Liver (tissue), 9 donors: ENCODE measurements around the gene ASTN1. TPM values are rescaled to one million over a fixed set of nuclear protein-coding genes. Genes with fewer than 3 reads are reported as not detected.

Experiments used
- DNase-seq: peaks from one replicate; pipeline ENCODE4 v3.0.0-alpha.2; 2017; ENCODE audit warnings: low spot score
- H3K27ac ChIP-seq, 2 donors: one replicate each; pipeline ENCODE4 v1.7.0; 2013; ENCODE audit warnings: inconsistent platforms in 2 of 2, low read length in 2 of 2, control low read depth in 1 of 2, low read depth in 1 of 2, mild to moderate bottlenecking in 1 of 2
- H3K27me3 ChIP-seq, 4 donors: one replicate each; pipeline versions ENCODE4 v1.6.1 to v1.7.0; 2013; ENCODE audit warnings: low read length in 3 of 4, inconsistent platforms in 1 of 4, mild to moderate bottlenecking in 1 of 4, moderate library complexity in 1 of 4; ENCODE audit not compliant: control insufficient read depth in 4 of 4, insufficient read depth in 4 of 4
- H3K36me3 ChIP-seq, 4 donors: one replicate each; pipeline versions ENCODE4 v1.6.1 to v1.7.0; 2013; ENCODE audit warnings: low read length in 3 of 4, mild to moderate bottlenecking in 3 of 4, low read depth in 1 of 4, moderate library complexity in 1 of 4; ENCODE audit not compliant: control insufficient read depth in 4 of 4, insufficient read depth in 3 of 4
- H3K4me1 ChIP-seq, 4 donors: one replicate each; pipeline versions ENCODE4 v1.6.1 to v1.7.0; 2013; ENCODE audit warnings: low read length in 3 of 4, mild to moderate bottlenecking in 3 of 4, moderate library complexity in 1 of 4; ENCODE audit not compliant: control insufficient read depth in 4 of 4, insufficient read depth in 4 of 4
- H3K4me3 ChIP-seq, 3 donors: one replicate each; pipeline versions ENCODE4 v1.6.1 to v1.7.0; 2013; ENCODE audit warnings: low read length in 3 of 3, control low read depth in 1 of 3, low read depth in 1 of 3, mild to moderate bottlenecking in 1 of 3
- H3K9ac ChIP-seq, 2 donors: one replicate each; pipeline ENCODE4 v1.7.0; 2013; ENCODE audit warnings: low read length in 2 of 2, mild to moderate bottlenecking in 2 of 2, moderate library complexity in 2 of 2, control low read depth in 1 of 2, low read depth in 1 of 2
- H3K9me3 ChIP-seq, 4 donors: one replicate each; pipeline versions ENCODE4 v1.6.1 to v1.7.0; 2013; ENCODE audit warnings: low read length in 3 of 4; ENCODE audit not compliant: control insufficient read depth in 4 of 4
- EGR1 ChIP-seq, 2 donors: IDR thresholded peaks; 2 replicates each; pipeline ENCODE4 v1.6.1; 2016 to 2018; ENCODE audit warnings: antibody characterized with exemption in 2 of 2, low read depth in 2 of 2
- FOXA1 ChIP-seq: IDR thresholded peaks from 2 replicates; pipeline ENCODE4 v1.6.1; 2016; ENCODE audit warnings: antibody characterized with exemption
- FOXA2 ChIP-seq: IDR thresholded peaks from 2 replicates; pipeline ENCODE4 v1.6.1; 2016; ENCODE audit warnings: antibody characterized with exemption
- GABPA ChIP-seq, 2 donors: IDR thresholded peaks in 1 of 2; conservative IDR thresholded peaks in 1 of 2; 2 replicates each; pipeline ENCODE4 v1.6.1; 2016; ENCODE audit warnings: antibody characterized with exemption in 2 of 2, mild to moderate bottlenecking in 1 of 2, moderate library complexity in 1 of 2
- HNF4A ChIP-seq, 2 donors: conservative IDR thresholded peaks; 2 replicates each; pipeline ENCODE4 v1.6.1; 2016; ENCODE audit warnings: antibody characterized with exemption in 2 of 2, mild to moderate bottlenecking in 2 of 2
- HNF4G ChIP-seq: IDR thresholded peaks from 2 replicates; pipeline ENCODE4 v1.6.1; 2016; ENCODE audit warnings: antibody characterized with exemption
- JUND ChIP-seq, 2 donors: IDR thresholded peaks; 2 replicates each; pipeline ENCODE4 v1.6.1; 2016; ENCODE audit warnings: antibody characterized with exemption in 2 of 2
- NR2F2 ChIP-seq: IDR thresholded peaks from 2 replicates; pipeline ENCODE4 v1.6.1; 2016; ENCODE audit warnings: antibody characterized with exemption
- RAD21 ChIP-seq, 2 donors: IDR thresholded peaks; 2 replicates each; pipeline ENCODE4 v1.6.1; 2016; ENCODE audit warnings: antibody characterized with exemption in 2 of 2, mild to moderate bottlenecking in 2 of 2
- RXRA ChIP-seq, 2 donors: IDR thresholded peaks; 2 replicates each; pipeline ENCODE4 v1.6.1; 2017 to 2018; ENCODE audit warnings: antibody characterized with exemption in 2 of 2, mild to moderate bottlenecking in 1 of 2
- SP1 ChIP-seq: IDR thresholded peaks from 2 replicates; pipeline ENCODE4 v1.6.1; 2018; ENCODE audit warnings: antibody characterized with exemption, mild to moderate bottlenecking
- TAF1 ChIP-seq: conservative IDR thresholded peaks from 2 replicates; pipeline ENCODE4 v1.6.1; 2016; ENCODE audit warnings: antibody characterized with exemption, mild to moderate bottlenecking
- YY1 ChIP-seq: IDR thresholded peaks from 2 replicates; pipeline ENCODE4 v1.6.1; 2016; ENCODE audit warnings: antibody characterized with exemption, mild to moderate bottlenecking
- WGBS: extraction: QIAGEN DNeasy Blood & Tissue Kit; methylation state at CpG from one replicate; pipeline ENCODE4 v1.1.7; 2013; 5-methylcytosine and 5-hydroxymethylcytosine counted together
- polyA plus RNA-seq, 2 donors: library from polyadenylated mRNA; stranded (reverse) in 1 of 2; unstranded in 1 of 2; fragments of 200-250 nt in 1 of 2; fragments of >200 nt in 1 of 2; fragmentation: Nextera tagmentation in 1 of 2; extraction: Ambion mirVana in 1 of 2; gene quantifications; one replicate each; pipeline versions ENCODE4 v1.2.1 to v1.2.3, GENCODE V29; 2013 to 2015
- total RNA-seq, 2 donors: library from RNA; depleted of rRNA; stranded (reverse); fragments of >200 nt; gene quantifications; one replicate each; pipeline ENCODE4 v1.2.3, GENCODE V29; 2014
- TF ChIP-seq, protein P1 (sequence below): IDR thresholded peaks from 2 replicates; pipeline ENCODE4 v1.6.1; 2016; ENCODE audit warnings: antibody characterized with exemption
- TF ChIP-seq, protein P2 (sequence below): IDR thresholded peaks from 2 replicates; pipeline ENCODE4 v1.6.1; 2016; ENCODE audit warnings: antibody characterized with exemption
- TF ChIP-seq, protein P3 (sequence below): IDR thresholded peaks from 2 replicates; pipeline ENCODE4 v1.6.1; 2016; ENCODE audit warnings: antibody characterized with exemption
- TF ChIP-seq, protein P4 (sequence below): fragments of 150-350 bp; IDR thresholded peaks from 2 replicates; pipeline ENCODE4 v1.5.1; 2017; ENCODE audit warnings: improper control_type of control experiment, low read depth, low read length; ENCODE audit not compliant: missing input control
- TF ChIP-seq, protein P5 (sequence below): IDR thresholded peaks from 2 replicates; pipeline ENCODE4 v1.6.1; 2016; ENCODE audit warnings: antibody characterized with exemption, mild to moderate bottlenecking
- donor health status: healthy.
- donor health status: healthy.
- donor health status: healthy.
- donor health status: healthy.
- donor health status: healthy.

Gene ASTN1
- total and polyA plus RNA-seq, 4 donors, result 0.10 to 0.28 (median 0.18) TPM

DNA sequence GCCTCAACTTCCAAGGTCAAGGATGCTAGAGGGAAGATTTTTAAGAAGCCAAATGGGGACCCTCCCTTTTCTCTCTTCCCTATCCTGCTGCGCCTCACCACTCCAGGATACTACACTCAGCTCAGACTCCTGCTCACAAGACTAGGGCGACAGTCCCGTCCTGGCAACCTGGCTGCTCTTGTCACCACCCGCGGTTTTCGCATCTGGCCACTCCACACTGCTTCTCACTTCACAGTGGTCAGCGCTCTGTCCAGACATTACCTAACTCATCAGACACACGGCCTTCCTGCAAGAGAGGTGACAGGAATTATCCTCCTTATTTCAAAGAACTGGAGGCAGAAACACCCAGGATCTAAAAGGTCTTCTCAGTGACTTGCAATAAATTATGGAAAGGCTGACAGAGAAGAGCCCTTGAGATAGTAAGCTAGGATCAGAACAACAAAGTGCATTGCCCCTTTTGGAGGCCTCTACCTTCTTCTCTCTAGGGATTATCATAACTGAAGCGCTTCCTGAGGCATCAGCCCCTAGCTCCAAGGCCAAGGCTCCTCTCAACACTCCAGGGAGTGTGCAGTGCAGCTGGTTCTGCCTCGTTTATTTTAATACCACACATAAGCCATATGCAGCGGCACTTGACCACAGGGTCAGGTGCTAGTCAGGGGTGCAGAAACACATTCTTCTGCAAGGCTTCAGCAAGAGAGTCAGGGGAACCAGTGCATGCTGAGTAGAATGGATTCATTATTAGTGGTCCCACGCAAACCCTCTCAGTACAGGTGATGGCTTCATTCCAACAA is 41.9 kb downstream of the ASTN1 start:
- Histone ChIP-seq H3K9me3 (no peaks in the 10 kb centered on the region), H3K27me3 (peaks cover 0 to 3% (median 0%) of the 10 kb centered on the region in 4 donors), H3K27ac (no peak overlapping the region), H3K9ac (no peak overlapping the region), H3K36me3 (no peaks in the 10 kb centered on the region), H3K4me3 (no peak overlapping the region), H3K4me1 (no peaks in the 10 kb centered on the region)
- 88% methylated on average over 12 of the region's 12 CpGs for WGBS
- no peak for DNase-seq
- TF ChIP-seq YY1 (no peak), EGR1 (IDR thresholded peaks at IDR 0.05; ENCODE audit: low read depth in 2 of 2) (no peak), NR2F2 (no peak), FOXA1 (no peak), GABPA (IDR thresholded peaks at IDR 0.05 in 1 of 2, conservative IDR thresholded peaks at IDR 0.05 in 1 of 2) (no peak), HNF4A (conservative IDR thresholded peaks at IDR 0.05) (no peak), JUND (IDR thresholded peaks at IDR 0.05) (no peak), SP1 (no peak), RAD21 (IDR thresholded peaks at IDR 0.05) (no peak)
- TF ChIP-seq, protein P1, sequence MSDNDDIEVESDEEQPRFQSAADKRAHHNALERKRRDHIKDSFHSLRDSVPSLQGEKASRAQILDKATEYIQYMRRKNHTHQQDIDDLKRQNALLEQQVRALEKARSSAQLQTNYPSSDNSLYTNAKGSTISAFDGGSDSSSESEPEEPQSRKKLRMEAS, result no peak

DNA sequence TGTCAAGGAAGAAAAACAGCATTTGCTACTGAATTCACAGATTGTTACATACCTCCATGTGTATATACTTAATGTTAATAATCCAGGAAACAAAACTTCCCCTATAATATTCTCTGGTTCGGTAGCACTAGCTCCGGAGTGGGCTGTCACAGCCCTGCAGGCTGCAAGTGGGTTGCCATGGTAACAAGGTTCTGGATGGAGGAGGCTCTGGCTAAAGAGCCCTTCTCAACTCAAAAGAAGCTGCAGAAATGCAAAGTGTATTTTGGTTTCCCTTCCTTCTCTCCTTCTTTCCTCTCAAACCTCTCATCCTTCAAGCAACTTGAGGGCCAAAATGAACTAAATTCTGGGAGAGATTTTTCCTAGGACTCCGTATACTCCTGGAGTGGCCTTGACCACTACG is 45.2 kb downstream of the ASTN1 start:
- Histone ChIP-seq H3K4me3 (no peak overlapping the region), H3K9me3 (no peaks in the 10 kb centered on the region), H3K27ac (no peak overlapping the region), H3K36me3 (no peaks in the 10 kb centered on the region), H3K4me1 (no peaks in the 10 kb centered on the region), H3K27me3 (no peaks in the 10 kb centered on the region), H3K9ac (no peak overlapping the region)
- no peak for DNase-seq
- TF ChIP-seq RAD21 (IDR thresholded peaks at IDR 0.05) (no peak), SP1 (no peak), FOXA2 (no peak), FOXA1 (no peak), HNF4A (conservative IDR thresholded peaks at IDR 0.05) (no peak), NR2F2 (no peak), HNF4G (no peak), RXRA (IDR thresholded peaks at IDR 0.05) (no peak), YY1 (no peak), EGR1 (IDR thresholded peaks at IDR 0.05; ENCODE audit: low read depth in 2 of 2) (no peak), TAF1 (no peak), JUND (IDR thresholded peaks at IDR 0.05) (no peak)
- TF ChIP-seq, protein P2, sequence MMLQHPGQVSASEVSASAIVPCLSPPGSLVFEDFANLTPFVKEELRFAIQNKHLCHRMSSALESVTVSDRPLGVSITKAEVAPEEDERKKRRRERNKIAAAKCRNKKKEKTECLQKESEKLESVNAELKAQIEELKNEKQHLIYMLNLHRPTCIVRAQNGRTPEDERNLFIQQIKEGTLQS, result no peak
- TF ChIP-seq, protein P3, sequence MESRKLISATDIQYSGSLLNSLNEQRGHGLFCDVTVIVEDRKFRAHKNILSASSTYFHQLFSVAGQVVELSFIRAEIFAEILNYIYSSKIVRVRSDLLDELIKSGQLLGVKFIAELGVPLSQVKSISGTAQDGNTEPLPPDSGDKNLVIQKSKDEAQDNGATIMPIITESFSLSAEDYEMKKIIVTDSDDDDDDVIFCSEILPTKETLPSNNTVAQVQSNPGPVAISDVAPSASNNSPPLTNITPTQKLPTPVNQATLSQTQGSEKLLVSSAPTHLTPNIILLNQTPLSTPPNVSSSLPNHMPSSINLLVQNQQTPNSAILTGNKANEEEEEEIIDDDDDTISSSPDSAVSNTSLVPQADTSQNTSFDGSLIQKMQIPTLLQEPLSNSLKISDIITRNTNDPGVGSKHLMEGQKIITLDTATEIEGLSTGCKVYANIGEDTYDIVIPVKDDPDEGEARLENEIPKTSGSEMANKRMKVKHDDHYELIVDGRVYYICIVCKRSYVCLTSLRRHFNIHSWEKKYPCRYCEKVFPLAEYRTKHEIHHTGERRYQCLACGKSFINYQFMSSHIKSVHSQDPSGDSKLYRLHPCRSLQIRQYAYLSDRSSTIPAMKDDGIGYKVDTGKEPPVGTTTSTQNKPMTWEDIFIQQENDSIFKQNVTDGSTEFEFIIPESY, result no peak
- TF ChIP-seq, protein P1, result no peak
- TF ChIP-seq, protein P4, sequence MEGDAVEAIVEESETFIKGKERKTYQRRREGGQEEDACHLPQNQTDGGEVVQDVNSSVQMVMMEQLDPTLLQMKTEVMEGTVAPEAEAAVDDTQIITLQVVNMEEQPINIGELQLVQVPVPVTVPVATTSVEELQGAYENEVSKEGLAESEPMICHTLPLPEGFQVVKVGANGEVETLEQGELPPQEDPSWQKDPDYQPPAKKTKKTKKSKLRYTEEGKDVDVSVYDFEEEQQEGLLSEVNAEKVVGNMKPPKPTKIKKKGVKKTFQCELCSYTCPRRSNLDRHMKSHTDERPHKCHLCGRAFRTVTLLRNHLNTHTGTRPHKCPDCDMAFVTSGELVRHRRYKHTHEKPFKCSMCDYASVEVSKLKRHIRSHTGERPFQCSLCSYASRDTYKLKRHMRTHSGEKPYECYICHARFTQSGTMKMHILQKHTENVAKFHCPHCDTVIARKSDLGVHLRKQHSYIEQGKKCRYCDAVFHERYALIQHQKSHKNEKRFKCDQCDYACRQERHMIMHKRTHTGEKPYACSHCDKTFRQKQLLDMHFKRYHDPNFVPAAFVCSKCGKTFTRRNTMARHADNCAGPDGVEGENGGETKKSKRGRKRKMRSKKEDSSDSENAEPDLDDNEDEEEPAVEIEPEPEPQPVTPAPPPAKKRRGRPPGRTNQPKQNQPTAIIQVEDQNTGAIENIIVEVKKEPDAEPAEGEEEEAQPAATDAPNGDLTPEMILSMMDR, result no peak
- TF ChIP-seq, protein P5, sequence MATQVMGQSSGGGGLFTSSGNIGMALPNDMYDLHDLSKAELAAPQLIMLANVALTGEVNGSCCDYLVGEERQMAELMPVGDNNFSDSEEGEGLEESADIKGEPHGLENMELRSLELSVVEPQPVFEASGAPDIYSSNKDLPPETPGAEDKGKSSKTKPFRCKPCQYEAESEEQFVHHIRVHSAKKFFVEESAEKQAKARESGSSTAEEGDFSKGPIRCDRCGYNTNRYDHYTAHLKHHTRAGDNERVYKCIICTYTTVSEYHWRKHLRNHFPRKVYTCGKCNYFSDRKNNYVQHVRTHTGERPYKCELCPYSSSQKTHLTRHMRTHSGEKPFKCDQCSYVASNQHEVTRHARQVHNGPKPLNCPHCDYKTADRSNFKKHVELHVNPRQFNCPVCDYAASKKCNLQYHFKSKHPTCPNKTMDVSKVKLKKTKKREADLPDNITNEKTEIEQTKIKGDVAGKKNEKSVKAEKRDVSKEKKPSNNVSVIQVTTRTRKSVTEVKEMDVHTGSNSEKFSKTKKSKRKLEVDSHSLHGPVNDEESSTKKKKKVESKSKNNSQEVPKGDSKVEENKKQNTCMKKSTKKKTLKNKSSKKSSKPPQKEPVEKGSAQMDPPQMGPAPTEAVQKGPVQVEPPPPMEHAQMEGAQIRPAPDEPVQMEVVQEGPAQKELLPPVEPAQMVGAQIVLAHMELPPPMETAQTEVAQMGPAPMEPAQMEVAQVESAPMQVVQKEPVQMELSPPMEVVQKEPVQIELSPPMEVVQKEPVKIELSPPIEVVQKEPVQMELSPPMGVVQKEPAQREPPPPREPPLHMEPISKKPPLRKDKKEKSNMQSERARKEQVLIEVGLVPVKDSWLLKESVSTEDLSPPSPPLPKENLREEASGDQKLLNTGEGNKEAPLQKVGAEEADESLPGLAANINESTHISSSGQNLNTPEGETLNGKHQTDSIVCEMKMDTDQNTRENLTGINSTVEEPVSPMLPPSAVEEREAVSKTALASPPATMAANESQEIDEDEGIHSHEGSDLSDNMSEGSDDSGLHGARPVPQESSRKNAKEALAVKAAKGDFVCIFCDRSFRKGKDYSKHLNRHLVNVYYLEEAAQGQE, result no peak
- WGBS, result 63% methylated on average over 4 of the region's 4 CpGs
